Activated naive CD8-positive, alpha-beta T cell treated with anti-CD3 and anti-CD28 coated beads for 36 hours (primary cell): ENCODE results near the gene SMYD3. TPM values are rescaled to one million over a fixed set of nuclear protein-coding genes. Genes with fewer than 3 reads are reported as not detected.
"Not testable (repeated sequence)": the region's sequence is repeated elsewhere in the genome, so short reads cannot be mapped to it uniquely, and the experiment has no call there.

Source experiments
- DNase-seq: peaks from one replicate; pipeline ENCODE4 v3.0.0; 2021
- H3K27ac Mint-ChIP-seq: one replicate; pipeline ENCODE4 v1.8.0; 2022; ENCODE audit warnings: mild to moderate bottlenecking, moderate library complexity, mixed read lengths
- H3K27me3 Mint-ChIP-seq: one replicate; pipeline ENCODE4 v1.8.0; 2022; ENCODE audit warnings: mild to moderate bottlenecking, mixed read lengths
- H3K36me3 Mint-ChIP-seq: one replicate; pipeline ENCODE4 v1.8.0; 2021; ENCODE audit warnings: mild to moderate bottlenecking, mixed read lengths
- H3K4me1 Mint-ChIP-seq: one replicate; pipeline ENCODE4 v1.8.0; 2021; ENCODE audit warnings: mixed read lengths
- H3K4me3 Mint-ChIP-seq: one replicate; pipeline ENCODE4 v1.8.0; 2022; ENCODE audit warnings: mild to moderate bottlenecking, moderate library complexity, mixed read lengths
- H3K9me3 Mint-ChIP-seq: one replicate; pipeline ENCODE4 v1.8.0; 2022; ENCODE audit warnings: mixed read lengths
- total RNA-seq, 2 experiments: library from RNA; stranded (reverse); gene quantifications; one replicate each; pipeline ENCODE4 v1.2.3, GENCODE V29; 2021

SMYD3 gene
- total RNA-seq, 2 experiments from 2014 or later: 16.4 to 18.4 TPM

DNA sequence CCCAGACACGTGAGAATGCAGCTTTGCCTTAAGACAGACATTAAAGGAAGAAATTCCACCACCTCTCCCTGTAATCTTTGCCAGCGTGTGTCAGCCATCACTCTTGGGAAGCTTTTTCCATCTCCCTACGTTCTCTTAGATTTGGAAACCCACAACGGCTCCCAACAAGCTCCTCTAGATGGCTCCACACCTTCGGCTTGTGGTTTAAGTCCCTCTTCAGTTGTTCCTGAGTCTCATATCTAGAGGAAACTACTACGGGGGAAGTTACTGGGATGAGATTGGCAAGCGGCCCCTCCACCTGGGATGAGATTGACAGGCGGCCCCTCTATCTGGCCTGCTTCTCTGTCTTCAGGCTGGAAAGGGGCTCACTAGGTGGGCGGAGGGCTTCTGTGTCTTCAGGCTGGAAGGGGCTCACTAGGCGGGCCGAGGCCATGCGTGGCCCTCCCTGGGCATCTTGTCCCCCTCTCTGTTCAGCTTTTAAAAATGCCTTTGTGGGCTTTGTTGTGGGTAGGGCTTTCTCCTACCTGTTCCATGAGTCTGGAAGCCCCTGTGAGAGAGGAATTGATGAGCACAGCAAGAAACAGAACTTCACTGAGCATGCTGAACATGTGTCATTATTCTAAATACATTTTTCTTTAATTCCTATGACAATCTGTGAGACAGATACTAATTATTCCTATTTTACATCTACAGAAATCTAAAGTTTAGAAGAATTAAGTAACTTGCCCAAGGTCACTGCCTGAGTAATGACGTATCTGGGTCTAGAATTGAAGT lies 681.8 kb downstream of the SMYD3 start:
- no peak overlapping the region for H3K27ac Mint-ChIP-seq
- no peaks in the 10 kb centered on the region for H3K4me1 Mint-ChIP-seq
- H3K27me3 Mint-ChIP-seq: no peaks in the 10 kb centered on the region
- no peak overlapping the region for H3K4me3 Mint-ChIP-seq
- DNase-seq: no peak
- peaks cover 9% of the 10 kb centered on the region for H3K9me3 Mint-ChIP-seq
- peaks cover 31% of the 10 kb centered on the region for H3K36me3 Mint-ChIP-seq

DNA sequence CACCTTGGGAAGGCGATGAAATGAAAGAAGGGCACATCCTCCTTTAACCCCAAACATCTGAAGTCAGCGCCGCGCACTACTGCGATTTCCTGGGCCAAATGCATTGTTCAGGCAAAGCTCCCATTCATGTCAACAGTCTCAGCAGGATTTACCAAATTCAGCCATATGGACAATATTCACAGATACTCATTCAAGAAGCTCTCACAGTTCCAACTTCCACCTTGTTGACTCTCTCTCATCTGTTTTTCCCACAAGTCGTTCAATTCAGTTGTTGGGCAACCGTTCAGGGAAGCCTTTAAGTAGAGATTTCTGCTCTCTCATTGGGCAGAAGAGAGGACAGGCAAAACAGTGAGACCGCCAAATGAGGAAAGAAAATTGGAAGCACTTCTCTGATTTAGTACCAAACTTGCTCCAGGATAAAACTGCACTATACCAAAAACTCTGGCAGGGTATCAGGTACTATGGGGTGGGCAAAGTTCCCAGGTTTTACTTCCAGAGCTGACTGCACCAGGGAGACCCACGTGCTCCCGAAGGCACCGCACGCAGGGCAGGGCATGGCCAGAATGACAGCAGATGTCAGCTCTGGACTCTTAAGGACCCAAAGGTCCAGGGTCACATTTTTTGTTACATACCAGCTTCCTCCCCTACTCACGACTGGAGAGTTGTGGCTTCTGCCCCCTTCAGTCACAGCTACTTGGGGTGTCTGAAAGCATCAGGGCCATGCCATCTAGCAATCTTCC lies 683.5 kb downstream of the SMYD3 start:
- Mint-ChIP-seq H3K36me3 (peaks cover 31% of the 10 kb centered on the region), H3K27ac (no peak overlapping the region), H3K4me1 (no peaks in the 10 kb centered on the region)

GRCh38 chr1:245822996-245823395 lies 684.1 kb downstream of the SMYD3 start:
- Mint-ChIP-seq H3K4me1 (no peaks in the 10 kb centered on the region), H3K36me3 (peaks cover 31% of the 10 kb centered on the region), H3K27me3 (no peaks in the 10 kb centered on the region), H3K27ac (no peak overlapping the region), H3K9me3 (peaks cover 7% of the 10 kb centered on the region), H3K4me3 (no peak overlapping the region)
- no peak for DNase-seq

More for the DNA sequence above, 683.5 kb downstream of the SMYD3 start:
- Mint-ChIP-seq H3K4me3 (no peak overlapping the region), H3K27me3 (no peaks in the 10 kb centered on the region), H3K9me3 (peaks cover 7% of the 10 kb centered on the region)
- DNase-seq: no peak

DNA sequence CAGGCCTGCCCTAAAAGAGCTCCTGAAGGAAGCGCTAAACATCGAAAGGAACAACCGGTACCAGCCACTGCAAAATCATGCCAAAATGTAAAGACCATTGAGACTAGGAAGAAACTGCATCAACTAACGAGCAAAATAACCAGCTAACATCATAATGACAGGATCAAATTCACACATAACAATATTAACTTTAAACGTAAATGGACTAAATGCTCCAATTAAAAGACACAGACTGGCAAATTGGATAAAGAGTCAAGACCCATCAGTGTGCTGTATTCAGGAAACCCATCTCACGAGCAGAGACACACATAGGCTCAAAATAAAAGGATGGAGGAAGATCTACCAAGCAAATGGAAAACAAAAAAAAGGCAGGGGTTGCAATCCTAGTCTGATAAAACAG lies 688.7 kb downstream of the SMYD3 start:
- not testable (repeated sequence) for DNase-seq, H3K9me3 Mint-ChIP-seq, H3K4me3 Mint-ChIP-seq, H3K4me1 Mint-ChIP-seq, H3K27me3 Mint-ChIP-seq, H3K27ac Mint-ChIP-seq
- peaks cover 12% of the 10 kb centered on the region for H3K36me3 Mint-ChIP-seq

GRCh38 chr1:245816496-245816895 lies 690.6 kb downstream of the SMYD3 start:
- not testable (repeated sequence) for H3K4me1 Mint-ChIP-seq, H3K27ac Mint-ChIP-seq, H3K36me3 Mint-ChIP-seq, H3K4me3 Mint-ChIP-seq, DNase-seq, H3K27me3 Mint-ChIP-seq, H3K9me3 Mint-ChIP-seq

DNA sequence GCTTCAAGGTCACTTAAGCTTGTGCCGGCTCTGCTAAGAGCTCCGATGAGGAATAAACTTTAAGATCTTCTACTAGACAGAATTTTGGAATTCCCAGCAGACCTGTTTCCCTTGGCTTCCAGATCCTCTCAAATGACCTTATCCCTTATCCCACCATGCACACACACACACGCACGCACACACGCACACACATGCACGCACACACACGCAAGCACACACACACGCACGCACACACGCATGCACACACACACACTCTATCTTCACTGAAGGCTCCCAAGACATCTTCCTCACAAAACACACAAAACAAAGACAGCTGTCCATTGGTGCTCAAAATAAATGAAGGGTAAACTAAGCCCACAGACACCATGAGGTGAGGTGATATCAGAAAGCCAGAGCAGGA lies 692.4 kb downstream of the SMYD3 start:
- no peak overlapping the region for H3K4me3 Mint-ChIP-seq
- H3K36me3 Mint-ChIP-seq: peaks cover 2% of the 10 kb centered on the region
- H3K27me3 Mint-ChIP-seq: no peaks in the 10 kb centered on the region
- no peak overlapping the region for H3K27ac Mint-ChIP-seq
- no peaks in the 10 kb centered on the region for H3K9me3 Mint-ChIP-seq
- no peak for DNase-seq
- no peaks in the 10 kb centered on the region for H3K4me1 Mint-ChIP-seq

GRCh38 chr1:245812278-245812677 lies 694.8 kb downstream of the SMYD3 start:
- DNase-seq: no peak
- no peak overlapping the region for H3K4me3 Mint-ChIP-seq
- H3K9me3 Mint-ChIP-seq: no peaks in the 10 kb centered on the region
- no peak overlapping the region for H3K27ac Mint-ChIP-seq
- H3K27me3 Mint-ChIP-seq: no peaks in the 10 kb centered on the region
- H3K4me1 Mint-ChIP-seq: peaks cover 5% of the 10 kb centered on the region
- H3K36me3 Mint-ChIP-seq: peaks cover 2% of the 10 kb centered on the region

GRCh38 chr1:245810789-245811337 lies 696.2 kb downstream of the SMYD3 start:
- peaks cover 6% of the 10 kb centered on the region for H3K4me1 Mint-ChIP-seq
- H3K27ac Mint-ChIP-seq: no peak overlapping the region
- no peaks in the 10 kb centered on the region for H3K9me3 Mint-ChIP-seq
- H3K36me3 Mint-ChIP-seq: peaks cover 2% of the 10 kb centered on the region
- H3K4me3 Mint-ChIP-seq: no peak overlapping the region
- no peaks in the 10 kb centered on the region for H3K27me3 Mint-ChIP-seq
- DNase-seq: no peak

DNA sequence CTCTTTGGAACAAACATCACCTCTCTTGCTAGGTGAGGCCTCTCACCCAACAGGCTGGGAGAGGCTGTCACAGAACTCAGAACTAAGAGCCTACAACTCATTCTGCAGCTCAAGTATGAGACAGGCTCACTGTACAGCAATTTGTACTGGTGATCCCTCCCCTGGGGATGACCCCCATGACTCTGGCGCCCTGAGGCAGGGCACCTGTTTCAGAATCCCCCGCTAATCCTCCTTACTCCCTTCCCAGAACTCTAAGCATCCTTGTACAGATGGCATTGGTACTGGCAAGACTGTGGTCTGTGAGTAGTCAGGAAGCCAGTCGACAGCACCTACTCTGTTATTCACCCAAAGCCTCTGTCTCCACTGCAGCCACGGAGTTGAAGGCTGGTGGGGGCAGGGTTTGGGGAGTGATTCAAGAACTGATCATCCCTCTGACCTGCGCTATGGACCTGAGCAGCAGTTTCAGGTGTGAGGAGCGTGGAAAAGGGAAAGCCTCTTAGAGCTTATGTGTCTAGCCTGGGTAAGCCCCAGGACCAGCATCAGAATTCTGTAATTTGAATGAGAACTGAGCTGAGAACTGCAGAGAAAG lies 696.8 kb downstream of the SMYD3 start:
- peaks cover 2% of the 10 kb centered on the region for H3K36me3 Mint-ChIP-seq
- no peaks in the 10 kb centered on the region for H3K27me3 Mint-ChIP-seq
- H3K4me1 Mint-ChIP-seq: peaks cover 6% of the 10 kb centered on the region
- H3K4me3 Mint-ChIP-seq: no peak overlapping the region
- H3K27ac Mint-ChIP-seq: no peak overlapping the region
- DNase-seq: no peak
- no peaks in the 10 kb centered on the region for H3K9me3 Mint-ChIP-seq

DNA sequence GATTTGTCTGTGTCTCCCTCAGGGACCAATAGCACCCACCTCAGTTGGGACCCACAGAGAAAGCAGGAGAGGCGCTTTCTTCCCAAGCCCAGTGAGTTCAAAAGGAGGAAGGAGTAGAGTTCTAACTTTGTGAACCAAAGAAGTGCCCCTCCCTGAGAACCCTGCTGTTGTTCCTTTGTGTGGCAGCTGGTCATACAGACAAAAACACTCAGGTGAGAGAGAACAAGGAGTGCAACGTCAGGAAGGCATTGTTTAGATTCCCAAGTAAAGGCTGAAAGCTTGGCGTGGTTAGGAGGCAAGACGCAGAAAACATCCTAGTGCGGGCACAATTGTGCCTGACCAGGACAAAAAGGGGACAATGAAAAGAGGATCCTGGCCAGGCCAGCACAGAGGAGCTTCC lies 697.7 kb downstream of the SMYD3 start:
- H3K36me3 Mint-ChIP-seq: no peaks in the 10 kb centered on the region
- no peak for DNase-seq
- peaks cover 6% of the 10 kb centered on the region for H3K4me1 Mint-ChIP-seq
- H3K27me3 Mint-ChIP-seq: no peaks in the 10 kb centered on the region
- no peaks in the 10 kb centered on the region for H3K9me3 Mint-ChIP-seq
- no peak overlapping the region for H3K4me3 Mint-ChIP-seq
- no peak overlapping the region for H3K27ac Mint-ChIP-seq

- Mint-ChIP-seq H3K27ac (no peak overlapping the region), H3K9me3 (no peaks in the 10 kb centered on the region), H3K4me3 (no peak overlapping the region), H3K4me1 (peaks cover 6% of the 10 kb centered on the region), H3K36me3 (no peaks in the 10 kb centered on the region), H3K27me3 (no peaks in the 10 kb centered on the region)
- no peak for DNase-seq
Observed at GRCh38 chr1:245807954-245808719, 698.9 kb downstream of the SMYD3 start.

DNA sequence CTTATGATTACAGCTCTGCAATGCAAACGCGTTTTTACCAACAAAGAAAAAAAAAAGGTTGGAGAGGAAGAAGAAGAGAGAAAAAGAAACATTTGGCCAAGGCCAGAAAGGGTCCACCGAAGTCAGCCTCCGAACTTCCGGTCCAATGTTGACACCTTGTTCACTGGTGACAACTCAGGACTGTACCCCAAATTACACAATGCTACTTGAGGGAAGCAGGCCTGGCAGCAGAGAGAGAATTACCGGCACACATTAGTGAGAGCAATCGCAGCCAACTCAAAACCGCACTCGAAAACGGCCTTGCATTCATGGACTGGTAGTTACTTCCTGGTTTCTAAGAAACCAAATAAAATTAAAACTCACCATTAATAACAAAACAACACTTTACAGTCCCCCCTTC lies 699.8 kb downstream of the SMYD3 start:
- Mint-ChIP-seq H3K9me3 (no peaks in the 10 kb centered on the region), H3K27me3 (no peaks in the 10 kb centered on the region), H3K4me3 (no peak overlapping the region), H3K36me3 (peaks cover 3% of the 10 kb centered on the region), H3K27ac (no peak overlapping the region), H3K4me1 (peaks cover 6% of the 10 kb centered on the region)
- no peak for DNase-seq

GRCh38 chr1:245805532-245805931 lies 701.5 kb downstream of the SMYD3 start:
- H3K27me3 Mint-ChIP-seq: no peaks in the 10 kb centered on the region
- peaks cover 6% of the 10 kb centered on the region for H3K4me1 Mint-ChIP-seq
- no peak overlapping the region for H3K4me3 Mint-ChIP-seq
- DNase-seq: no peak
- H3K36me3 Mint-ChIP-seq: peaks cover 6% of the 10 kb centered on the region
- no peak overlapping the region for H3K27ac Mint-ChIP-seq
- no peaks in the 10 kb centered on the region for H3K9me3 Mint-ChIP-seq

DNA sequence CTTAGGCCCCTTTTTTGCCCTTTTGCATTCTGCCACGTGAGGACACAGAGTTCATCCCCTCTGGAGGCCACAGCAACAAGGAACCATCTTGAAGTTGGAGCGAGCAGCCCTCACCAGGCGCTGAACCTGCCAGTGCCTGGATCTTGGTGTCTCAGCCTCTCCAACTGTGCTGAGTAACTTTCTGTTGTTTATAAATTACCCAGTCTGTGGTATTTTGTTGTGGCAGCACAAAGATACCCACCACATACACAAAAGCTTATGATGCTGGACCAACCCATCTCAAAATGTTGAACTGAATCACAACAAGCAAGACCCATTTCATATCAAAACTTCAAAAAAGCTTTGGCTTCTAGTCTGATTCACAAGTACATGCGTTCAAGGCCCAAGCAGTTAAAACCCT lies 702.4 kb downstream of the SMYD3 start:
- Mint-ChIP-seq H3K36me3 (peaks cover 8% of the 10 kb centered on the region), H3K27me3 (no peaks in the 10 kb centered on the region), H3K4me1 (peaks cover 6% of the 10 kb centered on the region), H3K9me3 (no peaks in the 10 kb centered on the region), H3K27ac (no peak overlapping the region), H3K4me3 (no peak overlapping the region)
- no peak for DNase-seq

GRCh38 chr1:245803666-245804037 lies 703.4 kb downstream of the SMYD3 start:
- Mint-ChIP-seq H3K36me3 (peaks cover 8% of the 10 kb centered on the region), H3K4me1 (peaks cover 6% of the 10 kb centered on the region), H3K27ac (no peak overlapping the region), H3K27me3 (no peaks in the 10 kb centered on the region), H3K4me3 (no peak overlapping the region), H3K9me3 (no peaks in the 10 kb centered on the region)
- no peak for DNase-seq
